H9 (cell line): ENCODE data around the gene IL36B. TPM values are rescaled to one million over a fixed set of nuclear protein-coding genes. Genes with fewer than 3 reads are reported as not detected.

Experiments
- DNase-seq: peaks from one replicate; pipeline ENCODE4 v3.0.0-alpha.2; 2017
- H2AFZ ChIP-seq: one replicate; pipeline ENCODE4 v1.6.1; 2013; ENCODE audit warnings: mild to moderate bottlenecking, low read length, control low read depth, moderate library complexity
- H2AK5ac ChIP-seq: 2 replicates; pipeline ENCODE4 v1.6.1; 2013; ENCODE audit warnings: low read length, control low read depth, mixed read lengths; ENCODE audit not compliant: insufficient read length
- H2BK120ac ChIP-seq: one replicate; pipeline ENCODE4 v1.6.1; 2013; ENCODE audit warnings: low read depth, mild to moderate bottlenecking, low read length, control low read depth, inconsistent platforms; ENCODE audit not compliant: poor library complexity, severe bottlenecking
- H2BK12ac ChIP-seq: 2 replicates; pipeline ENCODE4 v1.6.1; 2013; ENCODE audit warnings: low read length, control low read depth, mixed read lengths, low read depth; ENCODE audit not compliant: insufficient read length
- H2BK15ac ChIP-seq: 2 replicates; pipeline ENCODE4 v1.6.1; 2013; ENCODE audit warnings: low read depth, low read length, control low read depth
- H2BK20ac ChIP-seq: one replicate; pipeline ENCODE4 v1.6.1; 2013; ENCODE audit warnings: low read depth, mild to moderate bottlenecking, low read length, control low read depth, inconsistent platforms; ENCODE audit not compliant: poor library complexity, severe bottlenecking
- H2BK5ac ChIP-seq: 2 replicates; pipeline ENCODE4 v1.6.1; 2013; ENCODE audit warnings: low read length, control low read depth, mixed read lengths; ENCODE audit not compliant: insufficient read length
- H3K14ac ChIP-seq: 2 replicates; pipeline ENCODE4 v1.6.1; 2013; ENCODE audit warnings: low read length, control low read depth; ENCODE audit not compliant: insufficient read depth
- H3K18ac ChIP-seq: 2 replicates; pipeline ENCODE4 v1.6.1; 2013; ENCODE audit warnings: low read depth, mild to moderate bottlenecking, mixed read lengths, low read length, control low read depth; ENCODE audit not compliant: insufficient read length
- H3K23ac ChIP-seq: 2 replicates; pipeline ENCODE4 v1.6.1; 2013; ENCODE audit warnings: low read length, control low read depth, mixed read lengths, low read depth; ENCODE audit not compliant: insufficient read length
- H3K23me2 ChIP-seq: 2 replicates; pipeline ENCODE4 v1.6.1; 2013; ENCODE audit warnings: low read depth, mild to moderate bottlenecking, mixed read lengths, low read length, control low read depth; ENCODE audit not compliant: insufficient read length, poor library complexity, severe bottlenecking
- H3K27ac ChIP-seq: 2 replicates; pipeline ENCODE4 v1.5.1; 2013; ENCODE audit warnings: low read length, control low read depth, mixed read lengths, low read depth; ENCODE audit not compliant: insufficient read length
- H3K27me3 ChIP-seq: 2 replicates; pipeline ENCODE4 v1.6.1; 2013; ENCODE audit warnings: low read length, control low read depth, inconsistent platforms; ENCODE audit not compliant: insufficient read depth
- H3K4ac ChIP-seq: 2 replicates; pipeline ENCODE4 v1.6.1; 2013; ENCODE audit warnings: low read depth, mild to moderate bottlenecking, control low read depth, inconsistent platforms, low read length, moderate library complexity
- H3K4me1 ChIP-seq: 2 replicates; pipeline ENCODE4 v1.6.1; 2013; ENCODE audit warnings: low read length, control low read depth, inconsistent platforms; ENCODE audit not compliant: insufficient read depth
- H3K4me2 ChIP-seq: 2 replicates; pipeline ENCODE4 v1.6.1; 2013; ENCODE audit warnings: low read length, control low read depth, mixed read lengths; ENCODE audit not compliant: insufficient read length, insufficient read depth
- H3K56ac ChIP-seq: 2 replicates; pipeline ENCODE4 v1.6.1; 2013; ENCODE audit warnings: low read depth, mild to moderate bottlenecking, mixed read lengths, low read length, control low read depth; ENCODE audit not compliant: insufficient read length
- H3K79me1 ChIP-seq: 2 replicates; pipeline ENCODE4 v1.6.1; 2013; ENCODE audit warnings: low read depth, mild to moderate bottlenecking, moderate library complexity, low read length, control low read depth, inconsistent platforms; ENCODE audit not compliant: insufficient read depth, poor library complexity, severe bottlenecking
- H3K79me2 ChIP-seq: 2 replicates; pipeline ENCODE4 v1.6.1; 2013; ENCODE audit warnings: low read length, control low read depth, inconsistent platforms; ENCODE audit not compliant: insufficient read depth
- H3K9ac ChIP-seq: 2 replicates; pipeline ENCODE4 v1.6.1; 2013; ENCODE audit warnings: low read length, control low read depth, mixed read lengths; ENCODE audit not compliant: insufficient read length; ENCODE audit errors: extremely low read depth
- H3K9me3 ChIP-seq: one replicate; pipeline ENCODE4 v1.6.1; 2013; ENCODE audit warnings: low read depth, low read length, inconsistent platforms; ENCODE audit not compliant: control insufficient read depth
- H3T11ph ChIP-seq: one replicate; pipeline ENCODE4 v1.6.1; 2013; ENCODE audit warnings: mild to moderate bottlenecking, low read length, control low read depth, inconsistent platforms
- H4K20me1 ChIP-seq: one replicate; pipeline ENCODE4 v1.6.1; 2013; ENCODE audit not compliant: control insufficient read depth, insufficient read length, insufficient read depth
- H4K5ac ChIP-seq: 2 replicates; pipeline ENCODE4 v1.6.1; 2013; ENCODE audit warnings: low read depth, mild to moderate bottlenecking, mixed read lengths, low read length, control low read depth; ENCODE audit not compliant: insufficient read length
- H4K8ac ChIP-seq: replicated peaks from 2 replicates; pipeline ENCODE4 v1.6.1; 2013; ENCODE audit warnings: low read length, control low read depth, mixed read lengths, low read depth; ENCODE audit not compliant: insufficient read length
- H4K91ac ChIP-seq: 2 replicates; pipeline ENCODE4 v1.6.1; 2013; ENCODE audit warnings: low read depth, mild to moderate bottlenecking, moderate library complexity, mixed read lengths, low read length, control low read depth; ENCODE audit not compliant: insufficient read length
- H3K27ac Mint-ChIP-seq, 3 experiments: 2 replicates in 2 of 3; 3 replicates in 1 of 3; pipeline ENCODE4 v1.8.0; 2020 to 2021; ENCODE audit warnings: mixed read lengths in 3 of 3, mild to moderate bottlenecking in 1 of 3, moderate library complexity in 1 of 3
- H3K27me3 Mint-ChIP-seq: 2 replicates; pipeline ENCODE4 v1.8.0; 2021; ENCODE audit warnings: low read depth, mild to moderate bottlenecking, moderate library complexity, mixed read lengths
- H3K36me3 Mint-ChIP-seq, 3 experiments: 2 replicates in 2 of 3; 3 replicates in 1 of 3; pipeline ENCODE4 v1.8.0; 2020 to 2021; ENCODE audit warnings: low read depth in 3 of 3, mixed read lengths in 3 of 3; ENCODE audit not compliant: insufficient read depth in 1 of 3
- H3K4me1 Mint-ChIP-seq, 2 experiments: 2 replicates each; pipeline ENCODE4 v1.8.0; 2020; ENCODE audit warnings: mixed read lengths in 2 of 2
- H3K4me3 Mint-ChIP-seq, 2 experiments: 2 replicates in 1 of 2; 3 replicates in 1 of 2; pipeline ENCODE4 v1.8.0; 2020 to 2021; ENCODE audit warnings: mild to moderate bottlenecking in 2 of 2, mixed read lengths in 2 of 2, moderate library complexity in 1 of 2
- H3K9me3 Mint-ChIP-seq, 2 experiments: 2 replicates in 1 of 2; 3 replicates in 1 of 2; pipeline ENCODE4 v1.8.0; 2020; ENCODE audit warnings: mild to moderate bottlenecking in 2 of 2, mixed read lengths in 2 of 2, moderate library complexity in 1 of 2
- CTCF ChIP-seq: fragments of 200-600 bp; sonication (generic); conservative IDR thresholded peaks from 3 replicates; pipeline ENCODE4 v1.8.0; 2021; ENCODE audit warnings: antibody characterized with exemption, mild to moderate bottlenecking
- total RNA-seq: library from RNA; stranded (reverse); gene quantifications from 2 replicates; pipeline ENCODE4 v1.2.1, GENCODE V29; 2021

Gene IL36B
- total RNA-seq, 1 experiment from 2014 or later: not detected

DNA sequence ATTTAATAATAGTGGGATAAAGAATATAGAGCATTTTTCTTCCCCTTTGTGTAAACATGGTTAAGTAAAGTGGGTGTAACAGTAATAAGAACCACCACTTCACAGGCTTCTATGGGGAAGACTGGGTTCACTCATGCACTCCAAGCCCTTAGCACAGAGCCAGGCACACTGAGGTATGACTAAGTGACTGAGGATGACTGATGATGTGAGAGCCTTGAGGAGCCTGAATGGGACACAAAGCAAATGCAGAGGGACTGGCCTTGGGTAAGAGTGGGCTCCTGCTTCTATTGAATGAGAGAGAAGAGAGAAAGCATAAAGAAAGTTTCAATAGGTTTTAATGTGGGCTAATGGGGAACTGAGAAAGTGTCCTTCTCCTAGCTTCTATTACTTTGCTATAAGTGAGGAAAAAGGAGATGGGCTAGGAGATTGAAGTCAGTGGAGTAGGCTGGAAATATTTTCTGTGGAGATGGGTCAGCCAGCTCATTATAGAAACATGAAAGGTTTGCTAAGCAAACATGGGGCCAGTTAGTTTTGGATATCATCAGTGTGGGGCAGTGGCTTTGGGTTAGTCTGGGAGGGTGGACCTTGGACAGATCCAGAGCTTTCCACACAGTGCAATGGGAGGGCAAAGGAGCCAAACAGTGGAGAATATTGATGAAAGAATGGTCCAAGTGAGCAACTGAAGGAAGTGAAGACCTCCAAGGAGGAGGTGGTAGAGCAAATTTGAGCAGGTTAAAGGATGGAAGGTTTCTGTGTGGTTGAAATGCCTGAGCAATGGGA lies 35.7 kb upstream of the IL36B start:
- no peak for DNase-seq
- Histone ChIP-seq H3K23me2 (no peaks in the 10 kb centered on the region), H3K23ac (no peak overlapping the region), H3K27me3 (no peaks in the 10 kb centered on the region), H3K18ac (no peak overlapping the region), H3K79me2 (no peaks in the 10 kb centered on the region), H3K9ac (no peak overlapping the region), H2BK12ac (no peak overlapping the region), H2AFZ (no peak overlapping the region), H2BK15ac (no peak overlapping the region), H3K27ac (no peak overlapping the region), H3K4me1 (no peaks in the 10 kb centered on the region), H4K5ac (no peak overlapping the region), H3K14ac (no peak overlapping the region), H2BK5ac (no peak overlapping the region), H3T11ph (no peak overlapping the region), H3K56ac (no peak overlapping the region), H2AK5ac (no peak overlapping the region), H4K20me1 (no peaks in the 10 kb centered on the region), H2BK120ac (no peak overlapping the region), H3K4ac (no peak overlapping the region), H3K9me3 (no peaks in the 10 kb centered on the region), H4K91ac (no peak overlapping the region), H2BK20ac (no peak overlapping the region), H3K79me1 (no peaks in the 10 kb centered on the region), H4K8ac (no peak overlapping the region), H3K4me2 (no peak overlapping the region)
- Mint-ChIP-seq H3K9me3 (peaks cover 0 to 6% of the 10 kb centered on the region in 2 experiments; a peak in 1 of 5 replicates), H3K36me3 (no peaks in the 10 kb centered on the region), H3K4me1 (no peaks in the 10 kb centered on the region), H3K27ac (no peak overlapping the region), H3K4me3 (no peak overlapping the region), H3K27me3 (peaks cover 22% of the 10 kb centered on the region)
- TF ChIP-seq CTCF: no peak
